GM18870 (cell line): ENCODE results near the gene TNP1.

ENCODE experiments used
- ATAC-seq: cut with Tn5 transposase; IDR thresholded peaks from one replicate; pipeline ENCODE4 v1.9.1; 2021; ENCODE audit warnings: moderate library complexity; ENCODE audit not compliant: unreplicated experiment

The TNP1 gene, protein sequence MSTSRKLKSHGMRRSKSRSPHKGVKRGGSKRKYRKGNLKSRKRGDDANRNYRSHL

DNA sequence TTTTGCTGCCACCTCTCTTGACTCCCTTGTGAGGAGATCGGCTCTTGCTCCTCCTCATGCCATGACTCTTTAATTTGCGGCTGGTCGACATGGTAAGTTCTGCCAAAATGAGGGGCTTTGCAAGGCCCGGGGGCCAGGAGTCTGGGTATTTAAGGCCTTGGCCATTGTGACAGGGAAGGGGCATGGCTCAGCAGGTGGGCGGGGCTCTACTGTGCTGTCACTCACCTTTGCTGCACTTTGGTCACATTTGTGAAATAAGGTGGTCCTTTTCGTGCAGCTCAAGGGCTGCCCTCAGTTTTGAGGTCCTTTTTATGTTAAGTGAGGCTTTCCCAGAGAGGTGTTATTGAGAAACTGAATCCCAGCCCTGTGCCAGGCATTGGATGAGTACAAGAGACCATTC lies at the start of gene TNP1:
TSS of gene TNP1 (minus strand) at position 121 of the 400 bp plus-strand sequence. CDS start at position 91, 30 bp downstream.
- ATAC-seq, result no peak

DNA sequence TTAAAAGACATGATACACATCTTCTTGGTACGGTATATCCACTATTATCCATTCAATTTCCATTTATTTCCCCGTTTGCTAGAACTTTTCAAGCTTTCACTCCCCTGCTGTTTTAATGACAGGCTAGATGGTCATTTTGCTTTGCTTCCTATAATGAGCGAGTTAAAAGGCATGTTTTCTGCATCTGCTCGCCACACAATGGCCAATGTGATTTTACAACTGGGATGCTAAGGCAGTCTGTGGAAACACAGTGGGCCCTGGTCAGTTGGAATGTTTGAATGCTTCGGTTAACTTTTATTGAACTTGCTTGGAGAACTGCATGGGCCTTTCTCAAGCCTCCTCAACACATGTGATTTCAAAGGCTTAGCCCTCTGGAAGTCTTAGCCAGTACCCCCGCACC lies 48.4 kb upstream of the TNP1 start:
- no peak for ATAC-seq

DNA sequence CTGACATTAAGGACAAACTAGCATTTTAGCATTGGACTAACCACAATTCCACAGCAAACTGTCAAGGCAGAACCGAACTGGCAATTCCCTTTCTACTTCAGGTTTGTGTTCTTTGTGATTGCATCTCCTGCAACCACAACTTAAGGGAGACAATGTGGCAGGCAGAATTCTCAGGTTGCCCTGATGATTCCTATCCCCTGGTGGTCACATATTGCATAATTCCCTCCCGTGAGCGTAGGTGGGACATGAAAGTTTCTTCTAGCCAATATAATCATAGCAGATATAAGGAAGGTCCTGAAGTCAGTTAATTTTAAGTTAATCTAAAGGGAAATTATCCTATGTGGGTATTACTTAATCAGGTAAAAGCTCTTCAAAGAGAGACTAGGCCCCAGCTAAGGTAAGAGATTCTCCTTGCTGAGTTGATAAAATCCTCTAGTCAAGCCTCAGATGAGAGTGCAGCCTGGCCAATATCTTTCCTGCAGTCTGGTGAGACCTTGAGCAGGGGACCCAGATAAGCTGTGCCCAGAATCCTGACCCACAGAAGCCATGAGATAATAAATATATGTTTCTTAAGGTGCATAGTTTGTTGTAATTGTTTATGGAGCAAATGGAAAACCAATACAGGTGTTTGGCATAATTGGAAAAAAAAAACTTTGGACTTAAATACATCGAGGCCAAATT lies 45.9 kb upstream of the TNP1 start:
- ATAC-seq, result no peak

DNA sequence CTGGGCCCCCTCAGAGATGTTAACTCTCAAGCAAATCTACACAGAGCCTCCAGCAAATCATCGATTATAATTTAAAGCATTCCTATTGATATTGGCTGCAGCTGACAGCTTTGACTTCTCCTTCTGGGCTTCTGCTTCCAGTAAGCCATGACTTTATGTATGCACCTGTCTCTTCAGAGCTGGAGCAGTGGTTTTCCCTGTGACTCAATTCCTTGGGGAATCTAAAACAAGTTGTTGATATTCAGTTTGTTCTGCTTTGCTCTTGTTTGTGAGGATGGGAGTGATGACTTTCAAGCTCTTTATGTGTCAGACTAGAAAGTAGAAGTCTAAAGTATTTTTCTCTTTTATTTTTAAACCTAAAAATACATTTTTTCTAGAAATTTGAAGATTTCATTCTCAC lies 45.1 kb upstream of the TNP1 start:
- ATAC-seq, result no peak

DNA sequence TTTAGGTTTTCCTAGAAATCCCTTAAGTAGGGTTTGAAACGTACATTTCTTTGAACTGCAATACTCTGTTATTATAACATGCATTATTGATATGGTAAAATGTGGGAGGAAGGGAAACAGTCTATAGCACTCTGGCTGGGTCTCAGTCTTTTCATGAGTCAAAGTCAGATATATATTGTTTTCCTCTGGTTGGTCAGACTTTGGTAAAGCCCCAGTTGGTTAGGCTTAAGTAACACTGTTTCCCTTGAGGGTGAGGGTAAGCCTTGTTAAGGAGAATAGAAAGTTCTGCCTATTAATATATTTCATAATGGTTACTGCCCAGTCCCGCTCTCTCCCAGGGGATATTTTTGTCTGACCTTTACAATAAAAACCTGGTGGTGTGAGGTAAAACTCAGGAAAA lies 44.7 kb upstream of the TNP1 start:
- no peak for ATAC-seq

DNA sequence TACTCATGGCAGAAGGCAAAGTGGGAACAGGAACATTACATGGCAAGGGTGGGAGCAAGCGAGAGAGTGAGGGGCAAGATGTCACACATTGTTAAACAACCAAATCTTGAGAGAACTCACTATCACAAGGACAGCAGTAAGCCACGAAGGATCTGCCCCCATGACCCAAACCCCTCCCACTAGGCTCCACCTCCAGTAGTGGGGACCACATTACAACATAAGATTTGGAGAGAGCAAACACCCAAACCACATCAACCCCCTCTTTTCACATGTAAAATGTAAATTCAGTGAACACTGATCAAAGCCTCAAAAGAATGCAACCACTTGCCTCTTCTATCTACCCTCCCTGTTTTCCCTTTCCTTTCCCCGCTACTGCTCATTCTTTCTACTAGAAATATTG lies 43.6 kb upstream of the TNP1 start:
- ATAC-seq, result no peak

DNA sequence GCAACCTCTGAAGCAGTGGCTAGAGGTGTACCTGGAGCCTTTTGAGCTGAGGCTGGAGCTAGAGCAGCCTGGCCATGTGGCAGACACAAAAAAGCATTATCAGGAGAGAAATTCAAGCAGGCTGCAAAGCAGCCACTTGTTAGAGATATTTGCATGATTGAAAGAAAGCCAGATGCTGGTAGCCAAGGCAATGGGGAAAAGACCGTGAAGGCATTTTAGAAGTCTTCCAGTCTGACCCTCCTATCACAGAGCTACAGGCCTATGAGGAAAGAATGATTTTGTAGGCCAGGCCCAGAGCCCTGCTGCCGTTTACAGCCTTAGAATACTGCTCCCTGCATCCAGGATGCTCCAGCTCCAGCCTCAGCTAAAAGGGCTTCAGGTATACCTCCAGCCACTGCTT lies 41.4 kb upstream of the TNP1 start:
- ATAC-seq, result no peak

DNA sequence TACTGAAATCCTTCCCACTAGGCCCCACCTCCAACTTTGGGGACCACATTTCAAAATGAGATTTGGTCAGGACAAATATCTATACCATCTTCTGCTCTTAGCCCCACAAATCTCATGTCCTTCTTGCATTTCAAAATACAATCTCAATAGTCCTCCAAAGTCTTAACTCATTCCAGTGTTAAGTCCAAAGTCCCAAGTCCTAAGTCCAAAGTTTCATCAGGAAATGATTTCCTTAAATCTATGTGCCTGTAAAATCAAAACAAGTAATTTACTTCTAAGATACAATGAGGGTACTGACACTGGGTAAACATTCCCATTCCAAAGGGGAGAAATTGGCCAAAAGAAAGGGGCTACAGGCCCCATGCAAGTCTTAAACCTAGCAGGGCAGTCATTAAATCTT lies 40.5 kb upstream of the TNP1 start:
- no peak for ATAC-seq

DNA sequence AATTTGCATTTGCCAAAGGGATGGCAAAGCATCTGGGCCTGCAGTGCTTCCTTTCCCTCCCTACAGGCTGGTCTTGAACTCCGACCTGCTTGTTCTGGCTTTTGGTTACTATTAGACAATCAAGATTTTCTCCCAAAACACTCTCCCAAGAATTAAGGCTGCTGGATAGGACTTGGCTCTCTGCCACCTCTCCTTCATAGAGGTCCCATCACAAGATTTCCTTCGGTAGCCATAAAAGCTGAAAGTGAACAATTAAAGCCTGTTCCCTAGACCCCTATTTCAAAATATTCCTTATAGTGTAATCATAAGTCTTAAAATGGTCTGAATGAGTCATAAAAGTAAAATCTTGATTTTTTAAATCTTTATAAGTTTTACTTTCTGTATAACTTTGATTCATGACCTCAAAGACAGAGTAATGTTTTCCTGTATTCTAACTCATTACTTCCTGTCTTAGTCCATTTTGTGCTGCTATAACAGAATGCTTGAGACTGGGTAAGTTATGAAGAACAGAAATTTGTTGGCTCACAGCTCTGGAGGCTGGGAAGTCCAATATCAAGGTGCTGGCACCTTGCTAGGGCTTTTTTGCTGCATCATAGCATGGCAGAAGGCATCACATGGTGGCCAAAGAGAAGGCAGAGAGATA lies 37.8 kb upstream of the TNP1 start:
- ATAC-seq, result no peak

DNA sequence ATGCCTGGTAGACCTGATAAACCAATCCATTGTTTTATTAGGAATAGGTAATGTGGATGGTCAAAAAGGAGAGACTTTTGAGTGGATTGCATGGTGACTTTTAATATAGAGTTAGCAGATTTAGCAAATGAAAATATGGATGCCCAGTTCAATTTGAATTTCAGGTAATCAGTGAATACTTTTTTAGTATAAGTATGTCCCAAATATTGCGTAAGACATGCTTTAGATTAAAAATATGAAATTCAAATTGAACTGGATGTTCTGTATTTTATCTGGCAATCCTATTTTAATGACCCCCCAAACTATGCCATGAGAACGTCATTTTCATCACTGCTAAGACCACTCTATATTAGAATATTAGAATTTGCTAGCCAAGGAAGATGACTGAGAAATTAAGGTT lies 30.3 kb upstream of the TNP1 start:
- ATAC-seq, result no peak

DNA sequence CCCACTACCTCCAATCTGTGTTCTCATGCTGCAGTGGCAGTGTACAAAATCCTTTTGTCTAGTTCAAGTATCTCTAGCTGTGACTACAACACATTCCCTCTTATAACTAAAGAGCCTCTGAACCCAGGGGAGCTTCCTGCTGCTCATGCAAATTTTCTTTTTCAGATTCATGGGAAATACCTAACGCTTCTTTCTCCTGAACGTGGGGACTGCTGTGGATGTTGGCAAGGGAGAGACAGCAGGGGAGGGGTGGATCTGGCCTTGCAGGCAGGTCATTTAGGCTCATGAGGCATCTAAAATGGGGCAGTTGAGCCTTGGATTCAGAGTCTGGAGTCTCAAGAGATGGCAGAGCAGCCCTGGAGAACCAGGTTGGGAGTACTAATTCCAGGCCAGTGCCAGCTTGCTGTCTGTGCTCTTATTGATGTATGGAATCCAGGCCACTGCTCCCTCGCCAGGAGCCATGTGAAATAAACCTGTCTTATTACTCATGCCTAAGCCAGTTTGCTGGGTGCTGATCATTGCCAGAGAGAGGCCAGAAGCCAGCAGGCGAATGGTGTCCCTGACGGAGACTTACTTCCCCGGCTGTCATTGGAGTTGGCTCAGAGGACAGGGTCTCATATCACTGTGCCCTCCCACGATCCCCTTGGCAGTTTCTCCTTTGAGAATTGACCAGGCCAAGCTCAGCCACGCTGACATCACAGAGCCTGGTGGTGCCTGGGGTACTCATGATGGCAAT lies 29.2 kb upstream of the TNP1 start:
- no peak for ATAC-seq

DNA sequence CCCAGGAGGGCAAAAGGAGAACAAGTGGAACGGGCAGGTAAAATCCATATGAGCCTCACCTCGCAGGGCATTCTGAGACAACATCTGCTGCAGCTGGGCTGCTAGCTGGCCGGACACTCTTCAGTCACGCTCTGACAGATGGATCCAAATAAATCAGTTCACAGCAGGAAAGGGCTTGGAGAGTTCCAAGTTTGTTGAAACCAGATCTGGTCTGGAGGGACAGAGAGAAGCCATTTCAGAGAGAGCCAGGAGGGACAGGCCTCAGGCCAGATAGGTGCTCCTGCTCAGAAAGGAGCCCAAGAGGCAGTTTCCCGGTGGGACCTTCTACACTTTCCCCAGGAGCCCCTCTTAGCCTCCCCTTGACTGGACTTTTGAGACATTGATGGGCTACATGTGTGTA lies 28.2 kb upstream of the TNP1 start:
- no peak for ATAC-seq

DNA sequence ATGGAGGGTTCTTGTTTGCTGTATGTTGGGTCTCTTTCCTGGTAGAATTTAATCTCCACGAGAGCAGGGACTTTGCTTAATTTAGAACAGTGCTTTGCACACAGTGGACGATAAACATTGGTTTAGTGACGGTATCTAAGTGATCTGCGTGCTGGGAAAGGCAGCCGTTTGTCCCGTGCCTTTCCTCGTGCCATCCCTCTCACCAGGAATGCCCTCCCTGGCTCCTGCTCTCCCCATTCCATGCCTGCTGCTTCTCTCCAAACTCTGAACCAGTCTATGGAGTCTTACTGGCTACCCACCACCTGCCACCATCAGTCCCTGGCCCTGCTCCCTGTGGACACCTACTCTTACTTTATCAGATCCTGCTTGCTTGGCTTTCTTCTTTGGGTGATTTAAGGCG lies 27.3 kb upstream of the TNP1 start:
- no peak for ATAC-seq

DNA sequence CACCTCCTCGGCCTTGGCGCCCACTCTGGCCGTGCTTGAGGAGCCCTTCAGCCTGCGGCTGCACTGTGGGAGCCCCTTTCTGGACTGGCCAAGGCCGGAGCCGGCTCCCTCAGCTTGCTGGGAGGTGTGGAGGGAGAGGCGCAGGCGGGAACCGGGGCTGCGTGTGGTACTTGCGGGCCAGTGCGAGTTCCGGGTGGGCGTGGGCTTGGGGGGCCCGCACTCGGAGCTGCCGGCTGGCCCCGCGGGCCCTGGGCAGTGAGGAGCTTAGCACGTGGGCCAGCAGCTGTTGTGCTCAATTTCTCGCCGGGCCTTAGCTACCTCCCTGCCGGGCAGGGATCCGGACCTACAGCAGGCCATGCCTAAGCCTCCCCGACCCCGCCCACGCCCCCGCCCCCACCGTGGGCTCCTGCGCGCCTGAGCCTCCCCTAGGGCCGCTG lies 25.3 kb upstream of the TNP1 start:
- no peak for ATAC-seq

DNA sequence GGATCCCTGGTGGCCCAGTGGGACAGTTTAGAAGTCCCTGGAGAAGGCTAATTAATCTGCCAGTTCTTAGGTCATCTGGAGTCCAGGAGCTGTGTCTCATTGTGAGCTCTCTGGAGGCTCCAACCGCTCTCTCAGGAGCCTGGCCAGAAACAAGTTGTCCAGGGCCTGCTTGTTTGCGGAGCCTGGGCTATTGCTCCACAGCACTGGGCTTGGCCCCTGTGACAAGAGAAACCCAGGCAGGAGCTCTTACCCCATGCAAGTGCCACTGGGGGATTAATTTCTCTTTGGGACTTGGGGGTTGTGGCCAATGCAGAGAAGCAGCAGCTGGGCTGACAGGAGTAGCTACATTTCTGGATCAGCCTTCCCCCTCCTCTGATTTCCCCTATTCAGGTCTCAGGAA lies 24.5 kb upstream of the TNP1 start:
- no peak for ATAC-seq

DNA sequence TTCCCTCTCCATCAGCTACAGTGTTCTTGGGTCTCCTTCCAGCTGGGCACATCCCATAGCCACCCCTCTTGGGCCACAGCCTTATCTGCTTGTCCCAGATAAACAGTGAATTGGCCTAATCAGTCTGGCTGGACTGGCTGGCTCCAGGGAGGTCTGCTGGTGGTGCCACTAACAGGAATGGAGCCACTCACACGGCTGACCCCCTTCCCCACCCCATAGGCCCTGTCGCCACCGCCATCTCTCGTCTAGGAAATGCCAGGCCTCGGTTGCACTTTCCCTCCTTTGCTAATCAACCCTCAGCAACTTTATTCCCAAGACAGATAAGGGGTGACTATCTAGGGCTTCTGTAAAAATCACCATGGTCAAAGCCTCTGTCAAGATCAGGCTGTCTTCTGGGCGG lies 23.0 kb upstream of the TNP1 start:
- no peak for ATAC-seq

DNA sequence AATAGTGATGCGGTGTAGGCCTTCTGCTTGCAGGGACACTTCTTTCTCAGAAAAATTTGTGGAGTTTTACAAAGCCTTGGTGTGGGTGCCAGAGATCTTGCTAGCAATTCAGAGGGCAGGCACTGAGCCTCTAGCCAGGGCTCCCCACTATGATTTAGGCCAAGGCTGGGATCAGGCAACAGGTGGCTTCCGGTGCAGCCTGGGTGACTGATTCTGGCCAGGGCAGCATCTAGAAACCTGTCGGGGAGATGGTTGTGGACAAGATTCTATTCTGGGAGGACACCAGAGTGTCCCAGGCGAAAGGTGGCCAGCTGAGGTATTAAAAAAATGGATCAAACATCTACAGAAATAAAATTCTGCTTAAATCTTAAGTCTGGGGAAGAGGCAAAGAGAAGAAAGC lies 21.5 kb upstream of the TNP1 start:
- ATAC-seq, result no peak

DNA sequence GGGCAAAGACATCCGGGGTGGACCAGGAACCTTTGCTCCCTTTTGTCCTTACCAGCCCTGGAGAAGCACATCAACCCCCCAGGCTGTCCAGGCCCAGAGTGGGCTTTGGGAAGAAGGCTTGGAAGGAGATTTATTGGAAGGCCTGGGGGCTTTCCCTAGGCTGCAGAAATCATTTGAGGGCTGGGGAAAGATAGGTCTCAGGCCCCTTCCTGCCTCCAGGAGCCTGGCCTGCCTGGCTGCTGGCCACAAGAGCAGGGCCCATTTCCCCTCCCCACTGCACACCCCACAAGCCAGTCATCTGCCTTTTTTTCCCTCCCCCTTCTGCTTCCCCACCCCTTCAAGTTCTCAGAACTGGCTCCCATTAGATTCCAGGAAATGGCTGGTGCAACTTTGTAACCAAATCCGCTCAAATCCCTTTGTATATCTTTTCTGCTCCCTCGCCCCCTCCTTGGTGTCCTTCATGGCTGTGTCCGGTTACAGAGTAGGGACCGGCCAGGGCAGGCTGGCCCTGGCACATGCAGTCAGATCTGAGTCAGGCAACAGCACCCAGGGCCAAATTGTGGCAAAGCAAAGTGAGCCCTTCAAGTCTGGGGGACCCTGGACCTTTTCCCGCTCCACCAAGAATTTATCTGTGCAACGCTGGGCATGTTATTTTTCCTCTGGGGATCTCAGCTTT lies 20.8 kb upstream of the TNP1 start:
- ATAC-seq, result no peak

DNA sequence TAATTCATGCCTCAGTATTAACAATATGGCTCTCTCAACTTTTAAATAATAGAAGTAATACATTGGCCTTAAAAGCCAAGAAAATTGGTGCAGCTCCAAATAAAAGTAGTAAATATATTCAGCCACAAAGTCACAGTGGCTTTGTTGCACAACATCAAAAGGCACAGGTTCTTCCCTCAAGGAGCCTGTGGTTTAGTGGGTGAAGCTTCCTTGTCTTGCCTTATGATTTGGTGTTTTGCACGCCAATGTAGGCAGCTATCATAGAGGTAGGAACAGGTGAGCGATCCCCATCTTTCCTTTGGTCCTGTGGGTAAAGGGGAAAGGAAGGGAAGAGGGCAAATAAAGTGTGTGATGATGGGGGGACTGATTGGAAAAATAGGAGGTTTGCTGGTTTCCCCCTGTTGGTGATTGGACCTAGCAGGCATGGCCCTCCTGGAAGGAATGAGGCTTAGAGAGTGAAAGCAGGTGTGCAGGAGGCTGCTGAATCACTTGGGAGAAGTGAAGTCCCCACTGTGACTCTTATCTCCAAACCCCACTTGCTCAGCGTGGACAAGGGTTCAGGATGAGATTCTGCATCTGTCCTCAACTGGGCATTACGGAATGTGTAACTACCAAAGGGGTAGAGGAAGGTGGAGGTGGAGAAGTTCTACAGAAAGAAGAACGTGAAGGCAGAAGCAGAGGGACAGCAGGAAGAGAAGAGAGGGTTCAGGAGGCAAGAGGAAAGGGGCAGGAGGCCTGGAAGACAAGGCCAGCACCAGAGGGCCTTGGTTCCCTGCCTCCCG lies 20.1 kb upstream of the TNP1 start:
- no peak for ATAC-seq

DNA sequence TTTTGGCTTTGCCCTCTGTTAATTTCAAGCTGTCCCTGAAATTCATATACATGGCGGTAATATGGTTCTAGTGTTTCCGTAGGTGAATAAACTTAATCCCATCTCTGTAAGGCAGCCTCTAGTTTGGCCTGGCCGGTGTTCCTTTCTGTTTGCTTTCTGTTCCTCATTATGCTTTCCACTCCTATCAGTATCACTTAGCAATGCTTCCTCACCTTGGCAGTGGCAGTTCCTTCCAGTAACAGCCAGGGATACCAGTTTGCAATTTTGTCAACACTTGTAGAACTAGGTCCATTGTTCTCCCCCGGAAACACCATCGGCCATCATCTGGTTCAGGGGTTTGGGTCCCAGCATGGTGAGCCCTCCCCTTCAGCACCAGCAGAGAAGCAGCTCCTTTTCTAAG lies 18.2 kb upstream of the TNP1 start:
- no peak for ATAC-seq

DNA sequence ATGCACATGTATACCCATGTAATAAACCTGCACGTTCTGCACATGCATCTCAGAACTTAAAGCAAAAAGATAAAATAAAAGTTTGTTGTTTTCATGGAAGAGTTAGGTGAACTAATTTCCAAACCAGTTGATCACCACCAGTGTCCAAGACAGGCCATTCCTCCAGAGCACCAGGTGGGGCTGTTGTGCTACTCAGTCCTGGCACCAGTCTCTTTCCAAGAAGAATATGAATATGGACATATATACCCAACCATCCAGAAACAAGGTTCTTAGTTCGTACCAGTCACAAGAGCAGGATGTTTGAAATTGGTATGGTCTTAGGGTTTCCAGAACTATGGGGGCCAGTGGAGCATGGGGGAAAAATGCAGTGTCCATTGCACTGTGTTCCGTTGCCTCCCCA lies 17.2 kb upstream of the TNP1 start:
- no peak for ATAC-seq
